T-helper 2 cell treated with Interferon-gamma antibody and Interleukin-4, amounts not matched to agents 5 μg/mL and 100 μg/mL, for 36 hours (primary cell): ENCODE results near the gene TEPSIN.
A peak's percentile ranks its signal among the peaks of the same experiment; 100 is the strongest.
"Not testable (repeated sequence)": the region's sequence is repeated elsewhere in the genome, so short reads cannot be mapped to it uniquely, and the experiment has no call there.

Experiments
- DNase-seq: peaks from one replicate; pipeline ENCODE4 v3.0.0; 2021; ENCODE audit warnings: low spot score
- H3K27ac Mint-ChIP-seq: one replicate; pipeline ENCODE4 v1.8.0; 2021; ENCODE audit warnings: mild to moderate bottlenecking, mixed read lengths
- H3K27me3 Mint-ChIP-seq: one replicate; pipeline ENCODE4 v1.8.0; 2021; ENCODE audit warnings: low read depth, mixed read lengths
- H3K36me3 Mint-ChIP-seq: one replicate; pipeline ENCODE4 v1.8.0; 2021; ENCODE audit warnings: low read depth, mixed read lengths
- H3K4me1 Mint-ChIP-seq: one replicate; pipeline ENCODE4 v1.8.0; 2021; ENCODE audit warnings: low read depth, mixed read lengths
- H3K4me3 Mint-ChIP-seq: one replicate; pipeline ENCODE4 v1.8.0; 2022; ENCODE audit warnings: mild to moderate bottlenecking, moderate library complexity, mixed read lengths
- H3K9me3 Mint-ChIP-seq: one replicate; pipeline ENCODE4 v1.8.0; 2021; ENCODE audit warnings: mixed read lengths

Gene TEPSIN

GRCh38 chr17:81231766-81232581 lies 6.9 kb downstream of the TEPSIN start:
- H3K27ac Mint-ChIP-seq: no peak overlapping the region
- H3K9me3 Mint-ChIP-seq: no peaks in the 10 kb centered on the region
- DNase-seq: no peak
- H3K4me1 Mint-ChIP-seq: peaks cover 6% of the 10 kb centered on the region
- peaks cover 24% of the 10 kb centered on the region for H3K36me3 Mint-ChIP-seq
- no peak overlapping the region for H3K4me3 Mint-ChIP-seq
- no peaks in the 10 kb centered on the region for H3K27me3 Mint-ChIP-seq

GRCh38 chr17:81231121-81231645 lies 7.7 kb downstream of the TEPSIN start:
- Mint-ChIP-seq H3K9me3 (no peaks in the 10 kb centered on the region), H3K27me3 (no peaks in the 10 kb centered on the region), H3K4me1 (peaks cover 6% of the 10 kb centered on the region), H3K27ac (no peak overlapping the region), H3K36me3 (peaks cover 24% of the 10 kb centered on the region), H3K4me3 (no peak overlapping the region)
- DNase-seq: no peak

GRCh38 chr17:81230043-81230820 lies 8.6 kb downstream of the TEPSIN start:
- Mint-ChIP-seq H3K36me3 (peaks cover 24% of the 10 kb centered on the region), H3K27me3 (peaks cover 2% of the 10 kb centered on the region), H3K4me3 (no peak overlapping the region), H3K4me1 (peaks cover 6% of the 10 kb centered on the region), H3K9me3 (no peaks in the 10 kb centered on the region), H3K27ac (no peak overlapping the region)
- DNase-seq: no peak

DNA sequence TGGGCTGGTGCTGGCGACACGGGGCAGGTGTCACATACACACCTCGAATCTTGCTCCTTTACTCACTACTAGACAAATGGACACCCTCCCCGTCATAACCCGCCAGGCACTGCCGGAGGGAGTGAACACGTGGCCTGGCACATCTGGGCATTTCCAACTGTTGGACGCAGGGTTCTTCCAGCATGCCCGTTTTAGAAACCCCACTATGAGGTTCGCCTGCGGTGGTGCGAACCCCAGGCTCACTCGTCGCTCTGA lies 9.3 kb downstream of the TEPSIN start:
- H3K27ac Mint-ChIP-seq: no peak overlapping the region
- DNase-seq: no peak
- H3K36me3 Mint-ChIP-seq: peaks cover 22% of the 10 kb centered on the region
- peaks cover 2% of the 10 kb centered on the region for H3K27me3 Mint-ChIP-seq
- H3K9me3 Mint-ChIP-seq: no peaks in the 10 kb centered on the region
- peaks cover 6% of the 10 kb centered on the region for H3K4me1 Mint-ChIP-seq
- no peak overlapping the region for H3K4me3 Mint-ChIP-seq

DNA sequence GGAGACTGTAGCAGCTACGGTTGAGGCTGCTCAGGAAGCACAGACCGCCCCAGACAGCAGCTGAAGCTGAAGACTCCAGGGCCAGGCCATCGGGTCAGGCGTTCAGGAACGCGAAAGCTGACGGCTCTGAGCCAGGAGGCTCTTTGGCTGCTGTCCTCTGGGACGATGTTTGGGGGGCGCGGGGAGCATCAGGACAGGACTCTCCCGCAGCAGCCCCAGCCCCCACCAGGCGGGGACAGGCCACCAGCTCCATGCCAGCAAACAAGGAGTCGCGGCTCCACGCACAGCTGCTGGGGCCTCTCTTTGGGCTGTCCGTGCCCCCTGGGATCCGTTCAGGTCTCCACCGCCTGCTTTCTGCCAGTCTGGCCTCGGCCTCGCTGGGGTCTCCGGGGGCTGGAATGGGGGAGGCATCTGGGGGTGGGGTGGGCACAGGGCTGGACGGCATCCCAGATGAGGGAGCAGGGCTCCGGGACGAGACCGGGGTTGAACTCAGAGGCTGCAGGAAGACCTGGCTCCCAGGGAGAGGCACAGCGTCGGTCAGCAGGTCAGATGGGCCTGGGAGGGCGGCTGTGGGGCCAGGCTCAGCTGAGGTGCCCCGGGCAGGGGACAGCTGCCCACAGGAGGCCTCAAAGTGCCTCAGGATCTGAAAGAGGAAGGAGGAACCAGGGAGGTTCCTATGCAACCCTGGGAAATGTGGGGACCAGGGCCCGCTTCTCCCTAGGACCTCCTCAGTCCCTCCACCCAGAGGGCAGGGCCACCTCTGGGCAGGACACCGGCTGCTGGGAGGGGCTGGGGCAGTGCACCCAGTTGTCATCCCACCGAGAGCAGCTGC lies 9.8 kb downstream of the TEPSIN start:
- H3K4me3 Mint-ChIP-seq: no peak overlapping the region
- peaks cover 22% of the 10 kb centered on the region for H3K36me3 Mint-ChIP-seq
- no peak overlapping the region for H3K27ac Mint-ChIP-seq
- H3K27me3 Mint-ChIP-seq: peaks cover 2% of the 10 kb centered on the region
- DNase-seq: no peak
- no peaks in the 10 kb centered on the region for H3K9me3 Mint-ChIP-seq
- H3K4me1 Mint-ChIP-seq: peaks cover 6% of the 10 kb centered on the region

DNA sequence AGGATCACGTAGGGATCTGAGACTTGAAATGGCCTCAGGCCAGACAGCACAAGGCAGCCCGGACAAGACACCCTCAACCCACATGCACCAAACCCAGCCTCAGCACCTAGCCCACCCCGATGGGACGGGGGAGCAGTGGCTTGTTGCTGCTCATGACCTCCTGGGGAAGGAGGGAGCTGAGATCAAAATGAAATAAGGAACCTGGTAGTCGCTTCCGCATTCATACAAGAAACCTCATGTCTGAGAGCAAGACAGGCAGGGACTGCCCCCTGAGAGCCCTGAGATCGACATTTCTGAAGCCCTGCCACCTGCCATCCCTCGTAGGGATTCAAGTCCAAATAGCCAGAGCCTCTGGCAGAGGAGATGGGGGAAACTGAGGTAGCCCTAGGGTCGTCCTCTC lies 10.4 kb downstream of the TEPSIN start:
- Mint-ChIP-seq H3K36me3 (peaks cover 22% of the 10 kb centered on the region), H3K27me3 (peaks cover 4% of the 10 kb centered on the region), H3K27ac (no peak overlapping the region), H3K9me3 (no peaks in the 10 kb centered on the region), H3K4me3 (no peak overlapping the region), H3K4me1 (peaks cover 10% of the 10 kb centered on the region)
- DNase-seq: no peak

DNA sequence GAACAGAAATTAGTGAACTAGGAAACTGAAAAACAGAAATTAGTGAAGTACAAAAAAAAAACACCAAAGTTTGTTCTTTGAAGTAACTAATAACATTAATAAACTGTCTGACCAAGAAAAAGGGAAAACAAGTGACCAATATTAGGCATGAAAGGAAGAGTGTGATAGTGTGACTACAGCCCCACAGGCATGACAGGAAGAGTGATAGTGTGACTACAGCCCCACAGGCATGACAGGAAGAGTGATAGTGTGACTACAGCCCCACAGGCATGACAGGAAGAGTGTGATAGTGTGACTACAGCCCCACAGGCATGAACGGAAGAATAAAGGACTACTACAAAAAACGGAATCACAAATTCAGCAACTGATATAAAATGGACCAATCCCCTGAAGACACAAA lies 11.2 kb downstream of the TEPSIN start:
- H3K27ac Mint-ChIP-seq: peak overlapping the region; percentile 22
- H3K4me3 Mint-ChIP-seq: not testable (repeated sequence)

GRCh38 chr17:81223762-81224130 lies 15.1 kb downstream of the TEPSIN start:
- Mint-ChIP-seq H3K27me3 (peaks cover 4% of the 10 kb centered on the region), H3K4me3 (peak overlapping the region; percentile 79), H3K27ac (peak overlapping the region; percentile 71), H3K36me3 (peaks cover 8% of the 10 kb centered on the region), H3K4me1 (peaks cover 19% of the 10 kb centered on the region), H3K9me3 (no peaks in the 10 kb centered on the region)
- DNase-seq: no peak

More for the DNA sequence above, 11.2 kb downstream of the TEPSIN start:
- H3K27me3 Mint-ChIP-seq, DNase-seq, H3K9me3 Mint-ChIP-seq: not testable (repeated sequence)
- Mint-ChIP-seq H3K4me1 (peaks cover 12% of the 10 kb centered on the region), H3K36me3 (peaks cover 22% of the 10 kb centered on the region)

- Mint-ChIP-seq H3K4me3 (peak within 1 kb of the TSS; percentile 79), H3K36me3 (peaks cover 4% of the 10 kb centered on the region), H3K27ac (peak within 1 kb of the TSS; percentile 71), H3K27me3 (peaks cover 4% of the 10 kb centered on the region), H3K9me3 (no peaks in the 10 kb centered on the region), H3K4me1 (peaks cover 19% of the 10 kb centered on the region)
- DNase-seq: peak; percentile 98
These were observed 15.7 kb downstream of the TEPSIN start, which contains the start of gene CEP131 for GRCh38 chr17:81222906-81223761. Gene CEP131 (minus strand): TSS chr17:81222965. CDS start chr17:81220056, 2,909 bp downstream.

GRCh38 chr17:81222620-81222905 lies 16.3 kb downstream of the TEPSIN start:
- Mint-ChIP-seq H3K9me3 (no peaks in the 10 kb centered on the region), H3K27me3 (peaks cover 4% of the 10 kb centered on the region), H3K36me3 (peaks cover 2% of the 10 kb centered on the region), H3K4me3 (peak overlapping the region; percentile 65), H3K27ac (peak overlapping the region; percentile 62), H3K4me1 (peaks cover 15% of the 10 kb centered on the region)
- DNase-seq: no peak

GRCh38 chr17:81221842-81222619 lies 16.8 kb downstream of the TEPSIN start:
- Mint-ChIP-seq H3K27me3 (peaks cover 4% of the 10 kb centered on the region), H3K4me3 (peak overlapping the region; percentile 64), H3K36me3 (no peaks in the 10 kb centered on the region), H3K27ac (no peak overlapping the region), H3K4me1 (peaks cover 13% of the 10 kb centered on the region), H3K9me3 (no peaks in the 10 kb centered on the region)
- DNase-seq: no peak

GRCh38 chr17:81221371-81221841 lies 17.4 kb downstream of the TEPSIN start:
- Mint-ChIP-seq H3K27ac (no peak overlapping the region), H3K9me3 (no peaks in the 10 kb centered on the region), H3K4me1 (peaks cover 13% of the 10 kb centered on the region), H3K27me3 (peaks cover 4% of the 10 kb centered on the region), H3K4me3 (peak overlapping the region; percentile 64), H3K36me3 (no peaks in the 10 kb centered on the region)
- DNase-seq: no peak
